Muscle layer of colon (tissue), 2 donors: Measurements from ENCODE around the gene PRR36.
A peak's percentile ranks its signal among the peaks of the same experiment; 100 is the strongest.

ENCODE experiments used
- H3K27ac ChIP-seq: one replicate; pipeline ENCODE4 v1.7.0; 2013; ENCODE audit warnings: low read depth, mild to moderate bottlenecking, low read length, moderate library complexity
- H3K27me3 ChIP-seq, 2 donors: one replicate each; pipeline ENCODE4 v1.7.0; 2013; ENCODE audit warnings: low read length in 2 of 2, mild to moderate bottlenecking in 2 of 2; ENCODE audit not compliant: insufficient read depth in 2 of 2, control insufficient read depth in 1 of 2
- H3K36me3 ChIP-seq: one replicate; pipeline ENCODE4 v1.7.0; 2013; ENCODE audit warnings: mild to moderate bottlenecking, low read length; ENCODE audit not compliant: insufficient read depth
- H3K4me1 ChIP-seq: one replicate; pipeline ENCODE4 v1.7.0; 2013; ENCODE audit warnings: mild to moderate bottlenecking, low read length; ENCODE audit not compliant: insufficient read depth
- H3K4me3 ChIP-seq, 2 donors: one replicate each; pipeline ENCODE4 v1.7.0; 2013; ENCODE audit warnings: low read length in 2 of 2, low read depth in 1 of 2, mild to moderate bottlenecking in 1 of 2, moderate library complexity in 1 of 2
- H3K9ac ChIP-seq: one replicate; pipeline ENCODE4 v1.7.0; 2013; ENCODE audit warnings: low read length
- H3K9me3 ChIP-seq: one replicate; pipeline ENCODE4 v1.7.0; 2013; ENCODE audit warnings: mild to moderate bottlenecking, low read length
- donor health status: abdominal sarcoma.
- donor health status: Adenocarcinoma of cecum.

Gene PRR36

DNA sequence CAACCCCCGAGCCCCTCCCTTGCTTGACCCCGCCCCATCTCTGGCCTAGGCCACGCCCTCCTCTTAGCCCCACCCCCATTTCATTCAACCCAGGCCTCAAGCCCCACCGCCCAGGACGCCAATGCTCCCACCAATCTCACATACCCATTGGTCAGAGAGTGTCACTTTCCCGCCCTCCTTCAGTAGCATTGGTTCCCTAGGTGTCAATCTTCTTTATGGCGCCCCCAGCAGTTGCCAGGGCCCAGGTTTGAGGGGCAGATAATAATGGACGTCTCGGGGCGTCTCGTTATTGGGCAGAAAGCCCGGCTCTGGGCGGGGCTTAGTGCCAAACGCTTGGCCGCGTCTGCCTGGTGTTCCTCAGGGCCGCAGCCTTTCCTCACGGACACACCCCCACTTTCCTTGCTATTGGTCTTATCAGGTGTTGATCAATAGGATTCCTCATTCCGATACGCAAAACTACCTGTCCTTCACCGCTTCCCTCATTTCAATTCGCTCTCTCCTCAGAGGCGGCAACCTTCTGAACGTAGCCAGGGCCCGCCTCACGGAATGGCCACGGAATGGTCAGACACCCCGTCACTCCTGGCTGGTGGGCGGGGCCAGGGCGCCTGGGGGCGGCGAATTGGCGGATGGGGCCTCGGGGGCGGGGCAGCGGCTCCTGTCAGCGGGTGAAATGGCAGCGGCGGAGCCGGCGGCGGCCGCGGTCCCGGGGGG lies 44.5 kb downstream of the PRR36 start, which contains the start of gene EVI5L:
Gene EVI5L (plus strand): TSS at position 658 of the 711 bp plus-strand sequence. CDS start 16,325 bp downstream, outside the sequence.
- no peaks in the 10 kb centered on the region for H3K27me3 ChIP-seq
- H3K4me1 ChIP-seq = peaks cover 22% of the 10 kb centered on the region
- H3K9ac ChIP-seq = no peak within 1 kb of the TSS
- no peaks in the 10 kb centered on the region for H3K36me3 ChIP-seq
- H3K27ac ChIP-seq = no peak within 1 kb of the TSS
- no peaks in the 10 kb centered on the region for H3K9me3 ChIP-seq
- H3K4me3 ChIP-seq = peak within 1 kb of the TSS; percentile 45 to 65

DNA sequence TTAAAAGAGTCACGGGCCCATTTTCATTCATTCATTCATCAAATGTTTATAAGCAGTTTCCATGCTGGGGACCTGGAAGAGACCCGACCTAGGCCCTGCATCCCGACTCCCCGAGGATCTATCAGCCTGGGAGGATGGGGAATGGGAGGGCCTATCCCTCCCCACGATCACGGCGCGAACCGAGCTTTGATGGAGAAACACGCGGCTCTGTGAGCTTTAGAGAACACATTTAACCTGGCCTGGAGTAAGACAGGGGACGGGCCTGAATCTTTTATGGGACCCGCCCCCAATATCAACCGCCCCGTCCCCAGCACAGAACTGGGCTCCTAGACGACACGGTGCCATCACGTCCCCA lies 45.0 kb downstream of the PRR36 start:
- Histone ChIP-seq H3K9me3 (no peaks in the 10 kb centered on the region), H3K4me1 (peaks cover 22% of the 10 kb centered on the region), H3K27ac (no peak overlapping the region), H3K36me3 (no peaks in the 10 kb centered on the region), H3K27me3 (no peaks in the 10 kb centered on the region), H3K4me3 (peak overlapping the region in 1 of 2 donors; percentile 45), H3K9ac (no peak overlapping the region)

DNA sequence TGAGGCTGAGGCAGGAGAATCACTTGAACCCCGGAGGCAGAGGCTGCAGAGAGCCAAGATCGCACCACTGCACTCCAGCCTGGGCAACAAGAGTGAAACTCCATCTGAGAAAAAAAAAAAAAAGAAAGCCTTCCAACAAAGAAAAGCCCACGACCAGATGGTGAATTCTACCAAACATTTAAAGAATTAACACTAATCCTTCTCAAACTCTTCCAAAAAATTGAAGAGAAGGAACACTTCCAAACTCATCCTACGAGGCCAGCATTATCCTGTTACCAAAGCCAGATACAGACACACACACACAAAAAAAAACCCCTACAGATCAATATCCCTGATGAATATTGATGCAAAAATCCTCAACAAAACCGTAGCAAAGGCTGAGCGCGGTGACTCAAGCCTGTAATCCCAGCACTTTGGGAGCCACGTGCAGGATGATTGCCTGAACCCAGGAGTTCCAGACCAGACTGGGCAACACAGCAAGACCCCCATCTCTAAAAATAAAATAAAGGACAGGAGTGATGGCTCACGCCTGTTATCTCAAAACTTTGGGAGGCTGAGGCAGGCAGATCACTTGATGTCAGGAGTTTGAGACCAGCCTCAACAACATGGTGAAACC lies 50.4 kb downstream of the PRR36 start:
- Histone ChIP-seq H3K9me3 (no peaks in the 10 kb centered on the region), H3K9ac (no peak overlapping the region), H3K27me3 (peaks cover 0 to 8% of the 10 kb centered on the region in 2 donors), H3K4me1 (no peaks in the 10 kb centered on the region), H3K36me3 (no peaks in the 10 kb centered on the region), H3K27ac (no peak overlapping the region), H3K4me3 (no peak overlapping the region)

DNA sequence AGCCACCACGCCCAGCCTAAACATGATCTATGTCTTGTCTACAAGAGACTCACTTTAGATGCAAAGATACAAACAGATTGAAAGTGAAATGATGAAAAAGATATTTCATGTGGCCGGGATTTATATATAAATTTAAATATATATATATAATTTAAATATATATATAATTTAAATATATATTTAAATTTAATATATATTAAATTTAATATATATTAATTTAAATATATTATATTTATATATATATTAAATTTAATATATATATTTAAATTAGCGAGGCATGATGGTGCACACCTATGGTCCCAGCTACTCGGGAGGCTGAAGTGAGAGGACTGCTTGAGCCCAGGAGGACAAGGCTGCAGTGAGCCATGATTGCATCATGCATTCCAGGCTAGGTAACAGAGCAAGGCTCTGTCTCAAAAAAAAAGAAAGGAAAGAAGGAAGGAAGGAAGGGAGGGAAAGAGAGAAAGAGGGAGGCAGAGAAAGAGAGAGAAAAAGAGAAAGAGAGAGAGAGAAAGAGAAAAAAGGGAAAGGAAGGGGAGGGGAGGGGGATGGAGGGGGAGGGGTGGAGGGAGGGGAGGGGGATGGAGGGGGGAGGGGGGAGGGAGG lies 51.2 kb downstream of the PRR36 start:
- no peak overlapping the region for H3K27ac ChIP-seq
- H3K9me3 ChIP-seq = peaks cover under 1% of the 10 kb centered on the region
- no peaks in the 10 kb centered on the region for H3K36me3 ChIP-seq
- H3K4me3 ChIP-seq = no peak overlapping the region
- no peak overlapping the region for H3K9ac ChIP-seq
- H3K27me3 ChIP-seq = peaks cover 0 to 8% of the 10 kb centered on the region in 2 donors
- H3K4me1 ChIP-seq = no peaks in the 10 kb centered on the region

DNA sequence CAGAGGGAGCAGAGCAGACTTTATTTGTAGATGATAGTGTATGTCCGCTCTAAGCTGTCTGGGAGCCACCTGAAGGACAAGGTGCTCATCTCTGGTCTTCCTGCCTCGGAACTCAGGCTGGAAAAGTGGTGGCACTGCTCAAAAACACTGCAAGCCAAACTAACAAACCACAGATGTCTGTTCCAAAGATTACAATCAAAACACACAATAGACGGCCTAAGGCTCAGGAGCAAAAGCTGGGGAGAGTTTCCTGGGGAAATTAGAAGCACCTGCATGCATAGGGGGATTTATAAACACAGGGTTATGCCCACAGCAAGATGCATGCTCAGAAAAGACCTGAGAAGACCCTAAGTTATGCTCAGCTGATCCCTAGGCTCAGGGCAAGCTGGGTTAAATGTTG lies 53.6 kb downstream of the PRR36 start:
- no peak overlapping the region for H3K9ac ChIP-seq
- peaks cover 0 to 8% of the 10 kb centered on the region in 2 donors for H3K27me3 ChIP-seq
- H3K27ac ChIP-seq = no peak overlapping the region
- no peaks in the 10 kb centered on the region for H3K4me1 ChIP-seq
- no peak overlapping the region for H3K4me3 ChIP-seq
- H3K9me3 ChIP-seq = peaks cover 11% of the 10 kb centered on the region
- H3K36me3 ChIP-seq = no peaks in the 10 kb centered on the region

DNA sequence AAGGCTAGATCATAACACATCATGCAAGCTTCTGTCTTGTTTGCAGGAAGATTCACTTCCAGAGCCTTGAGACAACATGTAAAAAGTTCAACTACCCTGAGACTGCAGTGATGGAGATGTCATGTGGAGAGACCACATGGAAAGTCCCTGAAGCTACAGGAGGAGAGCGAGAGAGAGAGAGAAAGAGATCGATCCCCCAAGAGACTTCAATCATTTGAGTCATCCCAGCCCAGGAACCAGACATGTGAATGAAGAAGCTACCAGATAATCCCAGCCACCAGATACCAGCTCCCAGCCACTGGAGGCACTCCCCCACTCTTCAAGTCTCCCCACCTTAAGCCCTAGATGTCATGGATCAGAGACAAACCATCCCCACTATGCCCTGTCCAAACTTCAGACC lies 54.9 kb downstream of the PRR36 start:
- H3K36me3 ChIP-seq = no peaks in the 10 kb centered on the region
- no peak overlapping the region for H3K9ac ChIP-seq
- H3K27me3 ChIP-seq = peaks cover 0 to 8% of the 10 kb centered on the region in 2 donors
- H3K27ac ChIP-seq = no peak overlapping the region
- no peak overlapping the region for H3K4me3 ChIP-seq
- H3K9me3 ChIP-seq = peaks cover 11% of the 10 kb centered on the region
- H3K4me1 ChIP-seq = no peaks in the 10 kb centered on the region

DNA sequence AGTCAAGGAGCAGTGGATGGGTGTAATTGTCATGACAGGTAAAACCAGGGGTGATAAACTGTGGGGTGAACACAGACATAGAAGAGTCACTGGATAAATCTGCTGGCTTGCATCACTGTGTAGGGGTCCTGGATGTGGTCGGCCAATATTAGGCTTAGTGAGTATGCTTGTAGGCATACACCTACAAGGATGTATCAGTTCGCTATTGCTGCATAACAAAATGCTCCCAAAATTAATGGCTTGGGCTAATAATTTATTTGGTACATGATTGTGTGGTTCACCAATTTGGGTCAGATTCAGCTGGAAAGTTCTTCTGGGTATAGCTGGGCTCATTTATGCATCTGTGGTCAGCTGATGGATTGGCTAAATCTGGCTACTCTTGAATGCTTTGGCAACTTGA lies 55.4 kb downstream of the PRR36 start:
- H3K4me1 ChIP-seq = no peaks in the 10 kb centered on the region
- no peak overlapping the region for H3K4me3 ChIP-seq
- no peaks in the 10 kb centered on the region for H3K36me3 ChIP-seq
- H3K9me3 ChIP-seq = peaks cover 11% of the 10 kb centered on the region
- H3K27me3 ChIP-seq = peaks cover 0 to 8% of the 10 kb centered on the region in 2 donors
- no peak overlapping the region for H3K27ac ChIP-seq
- H3K9ac ChIP-seq = no peak overlapping the region
